ENCODE results near the gene TBC1D2B. TPM values are rescaled to one million over a fixed set of nuclear protein-coding genes. Genes with fewer than 3 reads are reported as not detected.
"Not testable (repeated sequence)": the region's sequence is repeated elsewhere in the genome, so short reads cannot be mapped to it uniquely, and the experiment has no call there.

Gene TBC1D2B
- total and polyA plus RNA-seq, 11 donors = 5.1 to 45.2 (median 10.1) TPM

DNA sequence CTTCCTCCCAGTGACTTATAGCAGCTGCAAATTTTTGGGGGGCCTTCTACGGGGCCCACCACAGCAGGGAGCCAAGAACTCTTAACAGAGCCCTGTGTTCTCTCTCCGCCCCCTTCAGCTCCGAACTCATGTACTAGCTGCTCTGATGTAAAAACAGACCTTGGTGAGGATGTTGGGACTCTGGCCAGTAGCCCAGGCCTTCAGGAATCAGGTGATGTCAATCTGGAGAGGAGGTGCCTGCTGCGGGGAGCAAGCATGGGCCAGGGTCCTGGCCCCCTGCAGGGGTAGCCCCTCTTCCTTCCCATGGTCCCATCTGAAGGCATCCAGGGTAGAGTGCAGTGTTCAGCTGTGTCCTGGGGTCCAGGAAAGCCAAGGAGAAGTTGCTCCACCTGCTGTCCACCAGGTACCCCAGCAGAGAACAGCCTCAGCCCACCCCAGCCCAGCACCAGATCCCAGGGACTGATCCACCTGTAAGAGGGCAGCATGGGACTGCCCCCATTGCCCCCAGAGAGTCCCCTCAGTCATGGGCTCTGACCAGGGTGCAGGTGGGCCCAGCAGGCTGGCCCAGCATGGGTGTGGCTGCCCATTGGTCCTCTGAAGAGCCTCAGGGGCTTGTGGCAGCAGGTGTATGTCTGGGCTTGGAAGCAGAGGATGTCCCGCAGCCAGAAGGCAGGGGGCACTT lies 126.3 kb downstream of the TBC1D2B start:
- H3K9me3 ChIP-seq; H3K36me3 ChIP-seq; intact Hi-C loops (cut with DNase I); H3K27ac ChIP-seq; H3K27me3 ChIP-seq; DNase-seq; H3K4me3 ChIP-seq; H3K4me1 ChIP-seq: not testable (repeated sequence)
- 60 to 91% (median 83%) methylated on average over 1 to 4 of the region's 5 CpGs for WGBS, 4 donors
- ATAC-seq = peak in 1 of 4 donors; percentile 10

GRCh38 chr15:77950470-77950869 lies 127.0 kb downstream of the TBC1D2B start:
- H3K27ac ChIP-seq; intact Hi-C loops (cut with DNase I); H3K36me3 ChIP-seq; H3K4me1 ChIP-seq; DNase-seq; H3K27me3 ChIP-seq; H3K9me3 ChIP-seq; H3K4me3 ChIP-seq: not testable (repeated sequence)
- 98 to 100% (median 98%) methylated on average over 1 of the region's 2 CpGs; no CpG with 5 or more reads in 1 of the 4 donors for WGBS, 4 donors
- peak in 1 of 4 donors; percentile 31 for ATAC-seq

DNA sequence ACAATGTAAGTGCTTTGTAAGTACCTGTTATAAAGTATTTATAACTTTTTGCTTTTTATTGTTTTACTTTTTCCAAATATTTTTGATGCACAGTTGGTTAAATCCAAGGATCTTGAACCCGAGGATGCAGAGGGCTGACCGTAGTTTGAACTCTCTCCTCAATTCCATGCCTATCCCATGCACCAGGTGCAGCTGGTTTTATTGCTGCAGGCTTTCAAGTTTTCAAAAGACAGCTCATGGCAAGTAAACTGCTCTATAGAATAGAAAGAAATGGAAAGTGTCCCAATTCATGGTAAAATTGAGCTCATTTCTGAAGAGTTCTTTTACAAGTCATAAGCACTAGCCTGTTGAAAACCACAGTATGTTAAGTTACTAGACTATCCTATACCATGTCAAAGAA lies 131.9 kb downstream of the TBC1D2B start:
- H3K4me1 ChIP-seq = peaks cover 0 to 11% (median 2%) of the 10 kb centered on the region in 12 donors
- H3K36me3 ChIP-seq = no peaks in the 10 kb centered on the region
- H3K9me3 ChIP-seq = no peaks in the 10 kb centered on the region
- no peaks in the 10 kb centered on the region for H3K27me3 ChIP-seq
- WGBS, 4 donors = 93 to 97% (median 95%) methylated on average over 2 of the region's 2 CpGs
- no peak overlapping the region for H3K27ac ChIP-seq
- no peak overlapping the region for H3K4me3 ChIP-seq
- intact Hi-C loops (cut with DNase I) = loop anchor here in 1 of 10 donors (10.0 kb wide), 1 partner anchor 799 kb away; no protein-coding TSS in a partner anchor
- DNase-seq = no peak
- no peak for TF ChIP-seq POLR2A (IDR thresholded peaks at IDR 0.05)
- no peak for TF ChIP-seq CTCF (IDR thresholded peaks at IDR 0.05)
- no peak for ATAC-seq

Other genes with a start within 250 kb of the TBC1D2B start
- gene SH2D7, start 14.8 kb upstream of the TBC1D2B start, total RNA-seq = not detected
- gene SH2D7, start 14.8 kb upstream of the TBC1D2B start, polyA plus RNA-seq = not detected
- gene CIB2, start 53.7 kb upstream of the TBC1D2B start, total RNA-seq = 10 to 100 TPM in 5 of 9 donors, 1 to 10 TPM in 4; 3.3 to 18.5 (median 10.4) TPM
- gene CIB2, start 53.7 kb upstream of the TBC1D2B start, polyA plus RNA-seq = 1 to 10 TPM; 5.3 TPM
- 100 to 1,000 TPM; 166 to 471 (median 359) TPM for gene IDH3A, start 71.7 kb upstream of the TBC1D2B start, total RNA-seq
- 100 to 1,000 TPM; 158 to 160 TPM for gene IDH3A, start 71.7 kb upstream of the TBC1D2B start, polyA plus RNA-seq
- gene ACSBG1, start 156.9 kb upstream of the TBC1D2B start, total RNA-seq = 1 to 10 TPM in 1 of 9 donors, under 1 TPM in 3, not detected in 5; 0.05 to 1.2 (median 0.06) TPM
- 1 to 10 TPM in 1 of 2 donors, under 1 TPM in 1; 0.25 to 1.0 TPM for gene ACSBG1, start 156.9 kb upstream of the TBC1D2B start, polyA plus RNA-seq
- 100 to 1,000 TPM in 4 of 9 donors, 10 to 100 TPM in 5; 63.0 to 503 (median 94.6) TPM for gene DNAJA4, start 186.9 kb upstream of the TBC1D2B start, total RNA-seq
- 100 to 1,000 TPM in 1 of 2 donors, 10 to 100 TPM in 1; 62.3 to 296 TPM for gene DNAJA4, start 186.9 kb upstream of the TBC1D2B start, polyA plus RNA-seq
- gene SKIC8, start 221.9 kb upstream of the TBC1D2B start, total RNA-seq = 10 to 100 TPM; 20.8 to 34.4 (median 27.8) TPM
- gene SKIC8, start 221.9 kb upstream of the TBC1D2B start, polyA plus RNA-seq = 10 to 100 TPM; 28.2 to 50.2 TPM

All from heart left ventricle (tissue), 16 donors.